ENCODE results near the gene OLFM1. TPM values are rescaled to one million over a fixed set of nuclear protein-coding genes. Genes with fewer than 3 reads are reported as not detected.

Gene OLFM1
- total and polyA plus RNA-seq, 2 of the 4 experiments (the other 2 are of a cell fraction) = 0.36 to 0.38 TPM

DNA sequence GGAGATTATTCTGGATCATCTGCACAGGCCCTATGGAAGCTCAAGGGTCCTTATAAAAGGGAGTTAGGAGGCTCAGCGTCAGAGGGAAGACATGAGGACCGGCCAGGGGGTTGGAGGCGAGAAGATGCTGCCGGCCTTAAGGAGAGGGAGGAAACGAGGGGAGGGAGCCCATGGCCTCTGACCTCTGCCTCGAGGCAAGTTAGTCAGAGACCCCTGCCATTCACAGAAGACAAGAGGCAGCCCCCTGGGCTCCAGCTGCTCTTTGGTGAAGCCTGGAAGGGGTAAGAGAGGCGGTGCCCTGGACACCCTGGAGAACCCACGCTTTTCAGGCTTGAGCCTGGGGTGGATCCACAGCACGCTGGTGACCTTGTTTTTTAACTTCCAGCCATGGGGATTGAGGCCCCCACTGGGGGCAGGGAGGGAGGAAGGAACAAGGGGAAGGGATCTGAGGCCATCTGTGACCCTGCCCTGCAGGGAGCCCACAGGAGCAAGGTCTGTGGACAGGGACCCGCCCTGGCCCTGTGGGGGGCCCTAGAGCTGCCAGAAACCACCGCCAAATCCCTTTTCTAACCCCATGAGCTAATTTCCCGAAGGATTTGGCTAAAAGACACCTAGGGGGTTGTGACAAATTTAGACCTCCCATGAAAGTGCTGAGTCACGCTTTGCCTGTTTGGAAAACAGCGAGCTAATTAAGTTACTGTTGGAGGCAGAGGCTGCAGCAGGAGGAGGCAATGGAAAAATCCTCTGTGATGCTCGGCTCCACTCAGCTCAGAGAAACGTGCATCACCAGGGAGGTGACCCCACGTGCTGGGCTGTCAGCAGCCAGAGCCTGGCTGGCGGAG is 49.7 kb downstream of the OLFM1 start:
- Histone ChIP-seq H3K14ac (replicated peaks; ENCODE audit: low read depth, low read length) (no peak overlapping the region), H3K18ac (ENCODE audit: low read depth, low read length) (no peak overlapping the region), H4K91ac (ENCODE audit: insufficient read depth, low read depth, low read length) (no peak overlapping the region), H3K4me1 (ENCODE audit: control insufficient read depth, insufficient read depth, low read length) (no peaks in the 10 kb centered on the region), H3K36me3 (ENCODE audit: control insufficient read depth, insufficient read depth, low read length) (no peaks in the 10 kb centered on the region), H3K9ac (ENCODE audit: low read depth, low read length) (no peak overlapping the region), H2BK15ac (ENCODE audit: low read depth, low read length) (no peak overlapping the region), H3K27me3 (ENCODE audit: control insufficient read depth, insufficient read depth, low read length) (no peaks in the 10 kb centered on the region), H3K4me2 (ENCODE audit: low read depth, low read length) (no peak overlapping the region), H2BK20ac (ENCODE audit: low read depth, low read length) (no peak overlapping the region), H3K9me1 (ENCODE audit: insufficient read depth, low read length) (no peaks in the 10 kb centered on the region), H4K20me1 (ENCODE audit: insufficient read depth, low read length) (no peaks in the 10 kb centered on the region), H3K56ac (ENCODE audit: extremely low read depth, insufficient read depth, low read length) (no peak overlapping the region), H2AK9ac (replicated peaks; ENCODE audit: low read depth, low read length, poor library complexity) (no peak overlapping the region), H3K27ac (ENCODE audit: insufficient read depth, low read length) (no peak overlapping the region), H3K79me1 (ENCODE audit: low read depth in 1 of 2, low read length in 2 of 2) (no peaks in the 10 kb centered on the region), H3K4me3 (ENCODE audit: insufficient read depth, low read depth, low read length) (no peak overlapping the region), H2AFZ (replicated peaks; ENCODE audit: low read length, poor library complexity) (no peak overlapping the region), H3K9me3 (ENCODE audit: control insufficient read depth, insufficient read depth, low read length) (peaks cover 49% of the 10 kb centered on the region), H3K4ac (ENCODE audit: low read depth, low read length) (no peak overlapping the region), H2BK5ac (ENCODE audit: low read depth, low read length, poor library complexity, severe bottlenecking) (no peak overlapping the region), H3K23ac (ENCODE audit: low read depth, low read length) (no peak overlapping the region), H2AK5ac (ENCODE audit: low read depth, low read length) (no peak overlapping the region), H4K5ac (ENCODE audit: low read depth, low read length) (no peak overlapping the region), H4K8ac (ENCODE audit: low read depth in 2 of 2, low read length in 2 of 2) (no peak overlapping the region), H2BK120ac (ENCODE audit: low read depth, low read length) (no peak overlapping the region)
- 21% methylated on average over 4 of the region's 18 CpGs; no CpG with 5 or more reads in 1 of the 2 experiments for WGBS, 2 experiments (ENCODE audit: extremely low coverage in 2 of 2, insufficient read length in 1 of 2)
- BruUV-seq (replicated peaks) = no TSS peak
- no peak for ATAC-seq (ENCODE audit: low read depth)
- intact Hi-C loops (cut with micrococcal nuclease) (no loop called here), dilution Hi-C loops (cut with HindIII; ENCODE audit: low sequenced_read_pairs, unreplicated experiment) (no loop called here), in situ Hi-C loops (cut with MboI; ENCODE audit: low sequenced_read_pairs) (no loop called here)
- ChIA-PET POLR2A (ENCODE audit: unreplicated experiment) (no interaction called here), CTCF (no interaction called here)
- TF ChIP-seq NFE2L2 (IDR thresholded peaks at IDR 0.05; ENCODE audit: low read depth, low read length) (peak; percentile 91), MAZ (IDR thresholded peaks at IDR 0.05; ENCODE audit: borderline replicate concordance, low read depth, low read length) (no peak), BHLHE40 (IDR thresholded peaks at IDR 0.05; ENCODE audit: low read depth, low read length) (no peak), CHD1 (IDR thresholded peaks at IDR 0.05; ENCODE audit: low read depth, low read length) (no peak), CEBPB (IDR thresholded peaks at IDR 0.05; ENCODE audit: low read depth, low read length) (no peak)
- no peak for DNase-seq

All from IMR-90 (cell line).